ENCODE measurements around the gene HNRNPA3.

- TF ChIP-seq CTCF (IDR thresholded peaks at IDR 0.05; ENCODE audit: low read depth, low read length, poor library complexity, severe bottlenecking) (no peak), EZH2phosphoT487 (IDR thresholded peaks at IDR 0.05; ENCODE audit: borderline replicate concordance, low read length) (no peak)
These were observed 19.6 kb downstream of the HNRNPA3 start for GRCh38 chr2:177232098-177232704.
